Measurements from ENCODE around the gene CATSPERD. TPM values are rescaled to one million over a fixed set of nuclear protein-coding genes. Genes with fewer than 3 reads are reported as not detected.

CATSPERD gene
- total RNA-seq, 2 experiments from 2014 or later = not detected

GRCh38 chr19:5678071-5678718 lies 42.2 kb upstream of the CATSPERD start:
- no peak for TF ChIP-seq CTCF (IDR thresholded peaks at IDR 0.05)
- Histone ChIP-seq H3K4me3 (ENCODE audit: low read length) (no peak overlapping the region), H3K36me3 (ENCODE audit: insufficient read depth, low read length) (peaks cover 3% of the 10 kb centered on the region), H3K27me3 (ENCODE audit: control insufficient read depth in 1 of 2, insufficient read depth in 2 of 2, low read length in 2 of 2) (no peaks in the 10 kb centered on the region), H3K4me1 (ENCODE audit: insufficient read depth, low read length) (peaks cover 24% of the 10 kb centered on the region), H3K27ac (ENCODE audit: low read depth in 1 of 2, low read length in 2 of 2) (no peak overlapping the region), H3K9me3 (ENCODE audit: control insufficient read depth in 1 of 2, insufficient read depth in 1 of 2, low read length in 2 of 2) (no peaks in the 10 kb centered on the region)
- H3K27me3 Mint-ChIP-seq = no peaks in the 10 kb centered on the region
- DNase-seq = peak in 1 of 14 experiments; percentile 40
- H3K27ac Mint-ChIP-seq = no peak overlapping the region
- peaks cover 10% of the 10 kb centered on the region for H3K36me3 Mint-ChIP-seq (ENCODE audit: low read depth)
- ChIA-PET CTCF (no interaction called here), POLR2A (interaction anchor here (2.0 kb wide), 1 partner anchor 12 kb away, joined by 11 read pairs; the partner anchor contains the start of gene RPL36)
- H3K4me1 Mint-ChIP-seq (ENCODE audit: low read depth) = peaks cover 30% of the 10 kb centered on the region
- intact Hi-C loops (cut with DNase I, micrococcal nuclease) = loop anchor here in 1 of 2 experiments (2.0 kb wide), 1 partner anchor 53 kb away; no protein-coding TSS in a partner anchor
- H3K4me3 Mint-ChIP-seq = no peak overlapping the region
- ATAC-seq (ENCODE audit: poor library complexity) = no peak
- H3K9me3 Mint-ChIP-seq = no peaks in the 10 kb centered on the region

DNA sequence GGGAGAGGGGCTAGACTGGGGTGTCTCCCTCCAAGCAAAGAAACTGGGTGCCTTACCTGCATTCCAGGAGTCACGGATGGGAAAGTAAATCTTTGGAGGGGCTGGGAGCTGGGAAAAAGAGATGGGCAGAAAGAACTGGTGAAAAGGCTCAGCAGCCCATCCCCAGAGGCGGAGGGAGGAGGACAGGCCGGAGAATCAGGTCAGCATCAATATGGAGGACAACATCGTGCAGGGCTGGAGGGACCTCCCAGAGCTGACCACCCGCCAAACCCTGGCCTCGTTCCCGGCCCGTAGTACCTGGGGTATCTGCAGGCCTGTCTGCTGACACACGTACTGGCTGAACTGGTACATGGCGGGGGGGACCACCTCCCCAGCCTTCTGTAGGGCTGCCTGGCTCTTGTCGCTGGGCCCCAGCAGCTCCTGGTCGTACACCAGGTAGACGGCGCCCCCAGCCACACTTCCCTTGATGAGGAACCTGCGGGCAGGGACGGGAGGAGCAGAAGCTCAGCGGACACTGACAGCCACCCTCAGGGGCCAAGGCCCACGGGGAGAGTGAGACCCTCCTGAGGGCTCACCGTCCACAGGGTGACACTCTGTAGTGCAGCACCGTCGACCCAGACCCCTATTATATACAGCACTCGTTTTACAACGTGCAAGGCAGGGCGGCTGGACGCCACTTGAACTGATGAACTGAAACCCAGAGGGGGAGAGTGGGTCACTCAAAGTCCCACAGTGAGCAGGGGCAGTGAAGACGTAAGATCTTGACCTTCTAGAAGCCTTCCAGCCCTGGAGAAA lies 41.0 kb upstream of the CATSPERD start:
- no peak for ATAC-seq (ENCODE audit: poor library complexity)
- Histone ChIP-seq H3K9me3 (ENCODE audit: control insufficient read depth in 1 of 2, insufficient read depth in 1 of 2, low read length in 2 of 2) (no peaks in the 10 kb centered on the region), H3K27me3 (ENCODE audit: control insufficient read depth in 1 of 2, insufficient read depth in 2 of 2, low read length in 2 of 2) (no peaks in the 10 kb centered on the region), H3K27ac (ENCODE audit: low read depth in 1 of 2, low read length in 2 of 2) (peak overlapping the region; percentile 89 to 100), H3K4me3 (ENCODE audit: low read length) (peak overlapping the region; percentile 100), H3K4me1 (ENCODE audit: insufficient read depth, low read length) (peaks cover 24% of the 10 kb centered on the region), H3K36me3 (ENCODE audit: insufficient read depth, low read length) (peaks cover 3% of the 10 kb centered on the region)
- Mint-ChIP-seq H3K36me3 (ENCODE audit: low read depth) (peaks cover 10% of the 10 kb centered on the region), H3K4me1 (ENCODE audit: low read depth) (peaks cover 30% of the 10 kb centered on the region), H3K27ac (peak overlapping the region; percentile 95), H3K27me3 (no peaks in the 10 kb centered on the region), H3K9me3 (no peaks in the 10 kb centered on the region), H3K4me3 (peak overlapping the region; percentile 99)
- ChIA-PET CTCF (no interaction called here), POLR2A (interaction anchor here (1.6 to 2.0 kb wide), 3 partner anchors 11 to 57 kb away, joined by 6 to 11 read pairs (median 8); partner anchors contain the start of genes CATSPERD, LONP1, RPL36 and SAFB)
- no peak for TF ChIP-seq CTCF (IDR thresholded peaks at IDR 0.05)
- intact Hi-C loops (cut with DNase I, micrococcal nuclease) = loop anchor here (1.0 to 10.0 kb wide), 7 partner anchors 41 to 885 kb away; partner anchors contain the start of genes CATSPERD (in 2 of the 2), LONP1 (in 2 of the 2), CLPP (in 1 of the 2) and FEM1A (in 1 of the 2)
- peak in 1 of 14 experiments; percentile 52 for DNase-seq

DNA sequence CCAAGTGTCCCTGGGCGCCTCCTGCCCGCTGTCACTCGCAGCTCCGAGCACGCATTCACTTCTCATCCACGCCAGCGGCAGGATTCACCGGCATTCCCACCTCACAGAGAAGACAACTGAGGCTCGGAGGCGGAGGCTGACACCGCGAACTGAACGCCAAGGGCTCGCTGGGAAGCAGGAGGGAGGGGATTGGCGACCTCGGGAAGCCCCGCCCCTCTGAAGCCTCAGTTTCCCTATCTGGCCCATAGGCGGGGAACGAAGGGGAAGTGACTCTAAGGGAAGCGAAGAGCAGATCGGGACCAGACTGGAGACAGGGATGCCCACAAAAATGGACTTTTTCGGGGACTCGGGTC lies 40.4 kb upstream of the CATSPERD start:
- TF ChIP-seq CTCF (IDR thresholded peaks at IDR 0.05) = no peak
- Histone ChIP-seq H3K36me3 (ENCODE audit: insufficient read depth, low read length) (peaks cover 3% of the 10 kb centered on the region), H3K27ac (ENCODE audit: low read depth in 1 of 2, low read length in 2 of 2) (peak overlapping the region; percentile 89 to 100), H3K4me1 (ENCODE audit: insufficient read depth, low read length) (peaks cover 24% of the 10 kb centered on the region), H3K9me3 (ENCODE audit: control insufficient read depth in 1 of 2, insufficient read depth in 1 of 2, low read length in 2 of 2) (no peaks in the 10 kb centered on the region), H3K4me3 (ENCODE audit: low read length) (peak overlapping the region; percentile 100), H3K27me3 (ENCODE audit: control insufficient read depth in 1 of 2, insufficient read depth in 2 of 2, low read length in 2 of 2) (no peaks in the 10 kb centered on the region)
- ATAC-seq (ENCODE audit: poor library complexity) (no peak), DNase-seq (peak in 1 of 14 experiments; percentile 20)
- H3K27me3 Mint-ChIP-seq = no peaks in the 10 kb centered on the region
- peak overlapping the region; percentile 99 for H3K4me3 Mint-ChIP-seq
- POLR2A ChIA-PET = interaction anchor here (1.6 to 2.0 kb wide), 3 partner anchors 10 to 57 kb away, joined by 6 to 11 read pairs (median 8); partner anchors contain the start of genes CATSPERD, LONP1, RPL36 and SAFB
- peaks cover 10% of the 10 kb centered on the region for H3K36me3 Mint-ChIP-seq (ENCODE audit: low read depth)
- peaks cover 30% of the 10 kb centered on the region for H3K4me1 Mint-ChIP-seq (ENCODE audit: low read depth)
- H3K9me3 Mint-ChIP-seq = no peaks in the 10 kb centered on the region
- intact Hi-C loops (cut with DNase I, micrococcal nuclease) = loop anchor here (1.0 to 10.0 kb wide), 6 partner anchors 40 to 885 kb away; partner anchors contain the start of genes CATSPERD (in 2 of the 2), LONP1 (in 2 of the 2), CLPP (in 1 of the 2) and FEM1A (in 1 of the 2)
- peak overlapping the region; percentile 95 for H3K27ac Mint-ChIP-seq
- CTCF ChIA-PET = no interaction called here

Measured in CD4-positive, alpha-beta T cell (primary cell).